H4 (cell line): Measurements from ENCODE around the gene ACP4. TPM values are rescaled to one million over a fixed set of nuclear protein-coding genes. Genes with fewer than 3 reads are reported as not detected.

Experiments
- DNase-seq: peaks from one replicate; pipeline ENCODE4 v3.0.0-alpha.2; 2015; ENCODE audit warnings: low spot score
- total RNA-seq: library from RNA; depleted of rRNA; stranded (reverse); fragments of >200 nt; shearing (Covaris generic); gene quantifications from 2 replicates; pipeline ENCODE4 v1.2.3, GENCODE V29; 2014

The ACP4 gene
- total RNA-seq, 1 experiment from 2014 or later: not detected

GRCh38 chr19:50777261-50777660 lies 13.0 kb upstream of the ACP4 start:
- no peak for DNase-seq

DNA sequence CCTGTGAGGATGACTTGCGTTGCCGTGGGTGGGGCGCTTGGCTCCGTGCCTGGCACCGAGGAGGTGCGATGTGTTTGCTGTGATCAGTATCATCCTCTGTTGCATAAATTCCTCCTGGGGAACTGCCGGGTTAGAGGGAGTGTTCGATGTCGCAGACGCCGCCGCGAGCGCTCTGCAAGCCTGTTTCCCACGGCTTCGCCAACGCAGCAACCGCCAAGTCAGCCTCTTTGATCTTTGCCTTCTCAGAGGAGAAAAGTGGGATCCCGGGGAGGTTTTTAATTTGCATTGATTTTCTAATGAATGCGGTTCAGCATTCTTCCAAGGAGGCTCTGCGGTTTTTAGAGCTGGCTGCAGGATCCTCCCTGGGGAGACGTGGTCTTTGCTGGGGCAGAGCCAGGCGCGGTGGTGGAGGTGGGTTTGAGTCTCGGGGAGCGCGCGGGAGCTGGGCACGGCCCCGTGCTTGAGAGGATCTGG lies 12.3 kb upstream of the ACP4 start:
- peak; percentile 68 for DNase-seq

GRCh38 chr19:50778906-50779430 lies 11.2 kb upstream of the ACP4 start:
- no peak for DNase-seq

DNA sequence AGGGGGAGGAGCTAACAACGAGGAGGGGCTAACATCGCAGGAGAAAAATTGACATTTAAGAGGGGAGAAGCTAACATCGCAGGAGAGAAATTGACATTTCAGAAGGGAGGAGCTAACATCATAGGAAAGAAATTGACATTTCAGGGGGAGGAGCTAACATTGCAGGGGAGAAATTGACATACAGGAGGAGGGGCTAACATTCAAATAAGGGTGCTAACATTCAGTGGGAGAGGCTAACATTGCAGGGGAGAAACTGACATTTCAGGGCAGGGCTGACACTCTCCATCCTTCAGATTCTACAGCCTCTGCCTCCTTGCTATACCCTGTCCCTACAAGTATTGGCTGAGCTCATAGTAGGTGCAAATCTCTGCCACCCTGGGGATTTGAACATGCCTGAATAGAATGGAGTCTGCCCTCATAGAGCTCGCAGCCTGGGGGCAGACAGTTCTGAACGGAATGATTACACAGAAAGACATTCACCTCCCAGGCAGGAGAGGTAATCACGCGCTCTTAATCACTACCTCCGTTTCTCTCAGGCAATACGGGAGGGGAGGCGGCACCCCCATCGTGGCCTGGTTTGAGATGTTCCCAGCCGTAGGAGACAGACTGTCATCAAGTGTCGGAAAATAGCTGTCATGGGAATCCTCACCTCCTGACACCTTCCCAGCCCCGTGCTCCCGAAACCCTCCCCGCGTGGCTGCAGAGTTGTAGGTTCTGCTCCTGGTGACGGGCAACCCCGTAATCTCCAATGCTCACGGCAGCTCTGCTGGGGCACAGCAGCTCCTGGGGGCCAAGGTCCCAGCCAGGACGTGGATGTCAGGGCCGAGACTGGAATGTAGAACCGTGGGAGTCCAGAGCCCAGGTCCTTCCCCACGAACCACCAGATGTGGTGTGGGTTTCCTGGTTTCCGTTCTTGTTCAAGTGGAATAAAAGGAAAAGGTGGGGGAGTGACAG lies 10.4 kb upstream of the ACP4 start:
- DNase-seq: no peak

DNA sequence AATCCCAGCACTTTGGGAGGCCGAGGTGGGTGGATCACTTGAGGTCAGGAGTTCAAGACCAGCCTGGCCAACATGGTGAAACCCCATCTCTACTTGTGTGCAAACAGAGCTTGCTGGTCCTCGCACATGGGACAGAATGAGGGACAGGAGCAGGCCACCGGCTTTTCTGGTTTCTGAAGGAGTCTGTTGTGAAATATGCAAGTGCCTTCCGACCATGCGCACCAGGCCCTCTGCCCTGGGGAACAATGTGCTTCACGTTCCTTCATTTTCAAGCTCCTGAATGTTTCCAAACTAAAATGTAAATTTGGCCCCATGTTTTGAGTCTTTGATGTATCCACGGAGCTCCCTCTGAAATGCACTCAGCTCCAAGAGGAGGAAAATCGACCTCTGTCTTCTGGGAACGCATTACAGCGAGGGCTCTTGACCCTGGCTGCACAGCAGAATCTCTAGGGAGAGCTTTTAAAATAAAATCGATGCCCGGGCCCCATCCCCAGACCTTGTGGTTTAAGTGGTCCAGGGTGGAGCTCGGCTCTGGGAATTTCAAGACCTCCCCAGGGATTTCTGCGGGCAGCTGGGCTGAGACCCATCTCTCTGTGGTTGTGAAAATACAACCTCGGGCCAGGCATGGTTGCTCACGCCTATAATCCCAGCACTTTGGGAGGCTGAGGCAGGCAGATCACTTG lies 9.3 kb upstream of the ACP4 start:
- no peak for DNase-seq

- DNase-seq: peak; percentile 27
These were observed 6.4 kb upstream of the ACP4 start for GRCh38 chr19:50783848-50784152.

- DNase-seq: no peak
These were observed 5.5 kb upstream of the ACP4 start for GRCh38 chr19:50784710-50785109.

DNA sequence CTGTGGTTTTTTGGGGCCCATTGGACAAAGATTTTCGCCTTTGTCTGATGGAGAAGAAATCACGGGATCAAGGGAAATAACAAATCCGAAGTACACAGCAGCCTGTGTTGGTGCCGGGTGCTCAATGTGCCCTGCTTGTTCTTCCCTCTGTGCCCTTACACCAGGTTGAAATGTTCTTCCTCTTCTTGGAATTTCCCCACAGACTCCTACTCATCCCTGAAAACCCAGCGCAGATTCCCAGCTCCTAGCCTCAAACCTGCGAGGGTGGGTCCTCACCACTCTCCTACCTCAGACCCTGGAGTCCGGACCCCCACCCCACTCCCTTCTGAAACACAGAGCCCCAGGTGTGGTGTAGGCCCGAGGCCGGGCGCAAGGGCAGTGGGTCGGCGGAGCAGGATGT lies 4.9 kb upstream of the ACP4 start:
- DNase-seq: no peak

GRCh38 chr19:50790922-50791467 lies 780 bp downstream of the ACP4 start:
- DNase-seq: no peak

GRCh38 chr19:50791594-50792271 lies 1.5 kb downstream of the ACP4 start:
- no peak for DNase-seq

DNA sequence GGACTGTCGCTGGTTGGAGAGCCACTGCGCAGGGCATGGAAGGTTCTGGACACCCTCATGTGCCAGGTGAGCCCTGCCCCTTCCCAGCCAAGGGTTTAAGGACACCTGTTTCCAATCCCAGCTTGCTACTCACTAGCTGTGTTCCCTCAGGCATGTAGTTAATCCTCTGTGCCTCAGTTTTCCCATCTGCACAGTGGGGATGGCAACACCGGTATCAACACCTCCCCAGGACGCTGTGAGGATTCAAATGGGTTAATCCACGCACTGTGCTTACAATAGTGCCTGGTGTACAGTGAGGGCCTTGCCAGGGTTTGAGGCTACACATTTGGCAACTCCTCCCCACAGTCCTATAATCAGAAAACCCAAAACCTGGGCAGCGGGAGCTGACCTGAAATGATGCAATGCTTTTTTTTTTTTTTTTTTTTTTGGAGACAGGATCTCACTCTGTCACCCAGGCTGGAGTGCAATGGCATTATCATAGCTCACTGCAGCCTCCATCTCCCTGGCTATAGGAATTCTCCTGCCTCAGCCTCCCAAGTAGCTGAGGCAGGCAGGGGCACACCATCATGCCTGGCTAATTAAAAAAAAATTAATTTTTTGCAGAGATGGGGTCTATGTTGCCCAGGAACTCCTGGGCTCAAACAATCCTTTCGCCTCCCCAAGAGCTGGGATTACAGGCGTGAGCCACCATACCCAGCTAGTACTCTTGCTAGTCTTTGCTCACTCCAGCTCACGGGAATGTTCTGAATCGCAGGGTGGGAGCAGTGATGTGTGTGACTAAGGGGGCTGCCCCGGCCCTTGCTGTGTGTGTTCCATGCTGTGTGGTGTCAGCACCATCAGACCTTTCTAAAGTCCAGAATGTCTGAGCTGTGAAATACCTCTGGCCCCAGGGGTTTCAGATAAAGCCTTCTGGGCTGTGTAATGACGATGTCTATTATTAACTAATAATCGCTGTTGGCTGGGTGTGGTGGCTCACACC lies 2.3 kb downstream of the ACP4 start:
- no peak for DNase-seq

- DNase-seq: no peak
These were observed 3.4 kb downstream of the ACP4 start for GRCh38 chr19:50793558-50794065.

DNA sequence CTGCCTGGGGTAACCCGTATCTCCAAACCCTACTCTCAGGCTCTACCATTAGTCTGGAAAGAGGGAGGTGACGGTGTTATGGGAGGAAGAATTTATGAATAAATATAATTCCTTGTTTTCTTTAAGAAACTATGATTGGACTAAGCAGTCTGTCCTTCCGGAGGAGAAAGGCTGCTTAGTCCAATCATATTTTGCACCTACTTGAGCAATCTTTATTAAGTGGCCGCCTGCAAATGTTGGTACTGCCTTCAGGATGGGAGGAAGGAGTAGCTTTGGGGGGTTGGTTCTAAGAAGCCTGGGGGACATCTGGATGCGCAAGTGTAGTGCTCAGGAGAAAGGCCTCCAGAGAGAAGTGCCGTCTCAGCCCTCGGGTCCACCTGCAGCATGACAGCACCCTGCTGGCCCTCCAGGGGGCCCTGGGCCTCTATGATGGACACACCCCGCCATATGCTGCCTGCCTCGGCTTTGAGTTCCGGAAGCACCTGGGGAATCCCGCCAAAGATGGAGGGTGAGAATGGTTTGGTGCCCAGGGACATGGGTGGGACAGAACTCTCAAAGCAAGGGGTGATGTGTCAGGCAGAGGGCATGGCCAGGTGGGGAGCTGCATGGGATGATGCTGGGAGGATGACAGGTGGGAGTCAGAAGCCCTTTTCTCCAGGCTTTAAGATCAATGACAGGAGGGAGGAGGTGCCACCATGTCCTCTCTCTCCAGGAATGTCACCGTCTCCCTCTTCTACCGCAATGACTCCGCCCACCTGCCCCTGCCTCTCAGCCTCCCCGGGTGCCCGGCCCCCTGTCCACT lies 4.1 kb downstream of the ACP4 start:
- peak; percentile 58 for DNase-seq

DNA sequence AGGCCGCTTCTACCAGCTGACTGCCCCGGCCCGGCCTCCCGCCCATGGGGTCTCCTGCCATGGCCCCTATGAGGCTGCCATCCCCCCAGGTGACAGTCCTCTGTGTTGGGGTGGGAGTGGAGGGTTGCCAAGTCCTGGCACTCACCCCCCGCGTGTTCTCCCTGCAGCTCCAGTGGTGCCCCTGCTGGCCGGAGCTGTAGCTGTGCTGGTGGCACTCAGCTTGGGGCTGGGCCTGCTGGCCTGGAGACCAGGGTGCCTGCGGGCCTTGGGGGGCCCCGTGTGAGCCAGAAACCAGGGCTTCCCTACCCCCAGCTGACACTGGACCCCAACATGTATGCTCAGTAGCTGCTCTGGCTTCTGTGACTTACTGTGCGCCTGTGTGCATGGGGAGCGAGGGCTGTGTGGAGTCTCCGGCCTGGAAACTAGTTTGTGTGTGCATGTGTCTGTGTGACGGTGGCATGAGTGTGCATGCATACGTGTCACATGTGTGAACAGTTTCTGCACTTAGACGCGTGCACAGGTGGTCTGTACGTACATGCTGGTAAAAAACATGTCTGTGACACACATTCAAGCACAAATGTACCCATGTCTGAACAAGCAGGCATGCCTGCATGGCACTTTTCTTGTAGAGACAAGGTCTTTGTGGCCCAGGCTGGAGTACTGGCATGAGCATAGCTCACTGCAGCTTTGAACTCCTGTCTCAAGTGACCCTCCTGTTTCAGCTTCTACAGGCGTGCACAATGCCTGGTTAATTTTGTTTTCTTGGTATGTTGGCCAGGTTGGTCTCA lies 4.9 kb downstream of the ACP4 start:
- no peak for DNase-seq

GRCh38 chr19:50795664-50796073 lies 5.5 kb downstream of the ACP4 start:
- no peak for DNase-seq

DNA sequence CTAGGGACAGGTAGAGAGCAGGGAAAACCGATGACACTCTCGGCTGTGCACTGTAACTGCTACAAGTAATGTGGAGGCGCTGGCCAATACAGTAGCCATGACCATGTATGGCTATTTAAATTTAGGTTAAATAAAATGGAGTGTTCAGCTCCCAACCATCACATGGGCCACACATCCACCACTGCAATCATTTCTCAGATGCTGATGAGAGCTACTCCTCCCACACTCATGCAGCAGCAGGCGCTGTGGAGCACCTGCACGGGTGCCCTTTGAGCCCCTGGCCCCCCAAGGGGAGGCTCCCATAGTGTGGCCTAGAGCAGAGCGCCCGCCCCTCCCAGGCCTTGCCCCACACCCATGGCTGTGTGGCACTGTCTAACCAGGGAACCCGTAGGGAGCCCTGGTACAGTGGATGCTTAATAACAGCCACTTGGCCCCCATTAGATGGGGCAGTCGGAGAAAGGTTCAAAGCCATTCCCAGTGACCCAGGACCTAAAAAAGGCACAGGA lies 6.0 kb downstream of the ACP4 start:
- no peak for DNase-seq

GRCh38 chr19:50796634-50797428 lies 6.6 kb downstream of the ACP4 start:
- DNase-seq: no peak

DNA sequence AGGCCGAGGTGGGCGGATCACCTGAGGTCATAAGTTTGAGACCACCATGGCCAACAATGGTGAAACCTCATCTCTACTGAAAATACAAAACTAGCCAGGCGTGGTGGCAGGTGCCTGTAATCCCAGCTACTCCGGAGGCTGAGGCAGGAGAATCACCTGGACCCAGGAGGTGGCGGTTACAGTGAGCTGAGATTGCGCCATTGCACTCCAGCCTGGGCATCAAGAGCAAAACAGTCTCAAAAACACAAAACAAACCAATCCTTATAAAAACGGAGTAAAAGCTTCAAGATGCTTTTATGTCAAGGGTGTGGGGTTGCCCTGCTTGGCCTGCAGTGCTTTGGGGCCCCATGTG lies 7.2 kb downstream of the ACP4 start:
- DNase-seq: no peak
